Brain microvascular endothelial cell (primary cell): ENCODE results near the gene MPPE1.

Experiments
- DNase-seq: peaks from one replicate; pipeline ENCODE4 v3.0.0-alpha.2; 2020
- H3K27ac ChIP-seq: fragments of 250-450 bp; sonication (Bioruptor Pico); 2 replicates; pipeline ENCODE4 v1.5.1; 2020; ENCODE audit warnings: mild to moderate bottlenecking, moderate library complexity
- H3K27me3 ChIP-seq: fragments of 250-450 bp; sonication (Bioruptor Pico); replicated peaks from 2 replicates; pipeline ENCODE4 v1.5.1; 2020; ENCODE audit warnings: mild to moderate bottlenecking
- H3K36me3 ChIP-seq: fragments of 250-450 bp; sonication (Bioruptor Pico); replicated peaks from 2 replicates; pipeline ENCODE4 v1.5.1; 2020; ENCODE audit warnings: mild to moderate bottlenecking
- H3K4me3 ChIP-seq: 2 replicates; pipeline ENCODE4 v1.5.1; 2011; ENCODE audit warnings: low read depth, mild to moderate bottlenecking, control low read depth, low read length, moderate library complexity
- in situ Hi-C: cut with HindIII; loops from 2 replicates; pipeline ENCODE4 v1.10.0; 2017; ENCODE audit warnings: low sequenced_read_pairs, low pct_ligation_motif_present
- TF ChIP-seq, protein P1 (sequence below): IDR thresholded peaks from 2 replicates; pipeline ENCODE4 v1.5.1; 2011; ENCODE audit warnings: low read depth, mild to moderate bottlenecking, moderate library complexity, low read length, control low read depth, inconsistent platforms; ENCODE audit errors: missing control alignments

Gene MPPE1

DNA sequence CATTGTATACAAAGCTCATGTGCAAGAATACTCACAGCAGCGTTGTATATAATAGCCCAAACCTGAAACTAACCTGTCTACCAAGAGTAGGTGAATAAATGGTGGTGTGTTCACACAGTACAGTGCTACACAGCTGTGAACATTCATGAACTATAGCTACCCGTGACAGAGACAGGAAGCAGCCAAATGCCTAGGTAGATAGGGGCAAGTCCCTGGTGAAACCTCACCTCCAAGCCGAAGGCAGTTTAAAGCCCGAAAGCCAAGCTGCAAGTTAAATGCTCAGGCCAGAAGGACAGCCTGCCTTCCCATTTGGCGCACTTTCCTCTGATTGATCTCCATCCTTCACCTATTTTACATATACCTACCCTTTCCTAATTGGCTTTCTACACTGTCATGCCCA is 36.7 kb upstream of the MPPE1 start:
- in situ Hi-C loops: no loop called here
- Histone ChIP-seq H3K4me3 (no peak overlapping the region), H3K27ac (no peak overlapping the region), H3K27me3 (no peaks in the 10 kb centered on the region), H3K36me3 (no peaks in the 10 kb centered on the region)
- no peak for DNase-seq
- TF ChIP-seq, protein P1, sequence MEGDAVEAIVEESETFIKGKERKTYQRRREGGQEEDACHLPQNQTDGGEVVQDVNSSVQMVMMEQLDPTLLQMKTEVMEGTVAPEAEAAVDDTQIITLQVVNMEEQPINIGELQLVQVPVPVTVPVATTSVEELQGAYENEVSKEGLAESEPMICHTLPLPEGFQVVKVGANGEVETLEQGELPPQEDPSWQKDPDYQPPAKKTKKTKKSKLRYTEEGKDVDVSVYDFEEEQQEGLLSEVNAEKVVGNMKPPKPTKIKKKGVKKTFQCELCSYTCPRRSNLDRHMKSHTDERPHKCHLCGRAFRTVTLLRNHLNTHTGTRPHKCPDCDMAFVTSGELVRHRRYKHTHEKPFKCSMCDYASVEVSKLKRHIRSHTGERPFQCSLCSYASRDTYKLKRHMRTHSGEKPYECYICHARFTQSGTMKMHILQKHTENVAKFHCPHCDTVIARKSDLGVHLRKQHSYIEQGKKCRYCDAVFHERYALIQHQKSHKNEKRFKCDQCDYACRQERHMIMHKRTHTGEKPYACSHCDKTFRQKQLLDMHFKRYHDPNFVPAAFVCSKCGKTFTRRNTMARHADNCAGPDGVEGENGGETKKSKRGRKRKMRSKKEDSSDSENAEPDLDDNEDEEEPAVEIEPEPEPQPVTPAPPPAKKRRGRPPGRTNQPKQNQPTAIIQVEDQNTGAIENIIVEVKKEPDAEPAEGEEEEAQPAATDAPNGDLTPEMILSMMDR: no peak

GRCh38 chr18:11944252-11944651 is 36.1 kb upstream of the MPPE1 start:
- DNase-seq: no peak
- Histone ChIP-seq H3K27ac (no peak overlapping the region), H3K36me3 (no peaks in the 10 kb centered on the region), H3K27me3 (no peaks in the 10 kb centered on the region), H3K4me3 (no peak overlapping the region)
- in situ Hi-C loops: no loop called here
- TF ChIP-seq, protein P1: no peak

DNA sequence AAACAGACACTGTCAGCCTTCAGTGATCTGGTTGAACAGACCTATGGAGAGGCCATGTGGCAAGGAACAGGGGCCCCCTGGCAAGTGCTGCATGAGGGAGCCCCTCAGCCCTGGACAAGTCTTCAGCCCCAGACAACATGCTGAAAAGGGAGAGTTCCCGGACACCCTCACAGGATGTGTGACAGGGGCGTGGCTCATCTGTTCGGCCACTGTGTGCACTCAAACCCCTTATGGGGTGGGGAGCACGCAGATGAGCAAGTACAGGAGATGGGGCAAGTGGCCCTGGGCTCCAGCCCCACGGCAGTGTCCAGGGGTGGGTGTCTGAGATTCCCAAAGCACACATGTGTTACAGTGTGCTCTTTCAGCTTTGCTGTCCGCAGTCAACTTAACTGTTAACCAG is 35.4 kb upstream of the MPPE1 start:
- Histone ChIP-seq H3K36me3 (no peaks in the 10 kb centered on the region), H3K27me3 (no peaks in the 10 kb centered on the region), H3K27ac (no peak overlapping the region), H3K4me3 (no peak overlapping the region)
- DNase-seq: no peak
- TF ChIP-seq, protein P1: no peak
- in situ Hi-C loops: no loop called here

DNA sequence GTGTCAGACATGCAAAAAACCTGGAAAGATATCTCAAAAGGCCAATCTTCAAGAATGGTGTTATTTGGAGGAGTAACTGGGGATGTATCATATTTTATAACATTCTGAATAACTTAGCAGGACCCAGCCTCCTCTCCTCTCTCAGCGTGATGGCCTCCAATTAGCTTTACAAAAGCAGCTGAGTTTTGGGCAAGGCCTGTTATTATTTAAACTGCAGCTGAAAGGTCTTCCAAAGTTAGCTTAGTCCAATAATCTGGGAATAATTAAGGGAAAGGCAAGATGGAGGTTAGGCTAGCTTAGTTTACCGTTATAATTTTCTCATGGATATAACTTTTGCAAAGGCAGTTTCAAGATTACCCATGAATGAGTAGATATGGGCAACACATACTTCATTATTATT is 32.8 kb upstream of the MPPE1 start:
- H3K36me3 ChIP-seq: no peaks in the 10 kb centered on the region
- in situ Hi-C loops: no loop called here
- DNase-seq: no peak
- H3K4me3 ChIP-seq: no peak overlapping the region
- TF ChIP-seq, protein P1: no peak
- H3K27me3 ChIP-seq: no peaks in the 10 kb centered on the region
- H3K27ac ChIP-seq: no peak overlapping the region

DNA sequence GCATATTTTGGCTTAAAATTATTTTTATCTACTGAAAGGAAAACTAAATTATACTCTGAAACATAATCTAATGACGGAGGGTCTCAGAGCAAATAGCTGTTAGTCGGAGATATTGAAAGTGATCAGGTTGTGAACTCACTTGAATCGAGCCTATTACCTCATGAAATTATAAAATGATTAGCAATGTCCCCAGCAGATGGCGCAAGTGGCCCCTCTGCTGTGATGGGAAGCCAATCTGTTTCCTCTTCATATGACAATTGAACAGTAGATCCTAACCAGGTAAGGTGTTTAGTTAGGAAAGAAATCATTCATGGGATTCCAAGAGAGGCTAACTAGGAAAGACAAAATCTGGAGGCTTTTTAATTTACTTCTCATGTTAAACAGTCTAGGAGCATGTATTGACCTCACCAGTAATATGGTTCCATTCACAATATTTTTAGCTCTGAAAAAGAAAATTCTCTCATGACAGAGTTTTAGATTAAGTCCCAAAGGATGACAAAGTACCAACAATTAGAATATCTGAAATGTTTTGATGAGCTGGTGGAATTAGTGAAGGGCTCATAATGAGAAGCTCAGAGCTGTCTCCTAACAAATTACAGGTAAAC is 29.9 kb upstream of the MPPE1 start:
- Histone ChIP-seq H3K4me3 (no peak overlapping the region), H3K36me3 (no peaks in the 10 kb centered on the region), H3K27me3 (no peaks in the 10 kb centered on the region), H3K27ac (no peak overlapping the region)
- peak; percentile 64 for DNase-seq
- in situ Hi-C loops: no loop called here
- TF ChIP-seq, protein P1: peak; percentile 83

GRCh38 chr18:11932393-11932792 is 24.3 kb upstream of the MPPE1 start:
- Histone ChIP-seq H3K27ac (no peak overlapping the region), H3K36me3 (no peaks in the 10 kb centered on the region), H3K4me3 (no peak overlapping the region), H3K27me3 (no peaks in the 10 kb centered on the region)
- in situ Hi-C loops: no loop called here
- no peak for DNase-seq
- TF ChIP-seq, protein P1: no peak
